ENCODE measurements around the gene FAM241A.
A peak's percentile ranks its signal among the peaks of the same experiment; 100 is the strongest.
"Not testable (repeated sequence)": the region's sequence is repeated elsewhere in the genome, so short reads cannot be mapped to it uniquely, and the experiment has no call there.

FAM241A gene

GRCh38 chr4:112145326-112145789, at the start of gene FAM241A:
Gene FAM241A, plus strand, starts transcription at chr4:112145454. Its CDS starts 127 bp downstream, at chr4:112145581.
- DNase-seq (ENCODE audit: low read depth in 2 of 3, low spot score in 2 of 3): peak; percentile 79 to 86 (median 85)

GRCh38 chr4:112098841-112099530, 46.3 kb upstream of the FAM241A start:
- DNase-seq (ENCODE audit: low read depth in 2 of 3, low spot score in 2 of 3): no peak

GRCh38 chr4:112099701-112100297, 45.5 kb upstream of the FAM241A start:
- DNase-seq (ENCODE audit: low read depth in 2 of 3, low spot score in 2 of 3): no peak

- DNase-seq (ENCODE audit: low read depth in 2 of 3, low spot score in 2 of 3): no peak
Observed at GRCh38 chr4:112102875-112103370, 42.3 kb upstream of the FAM241A start.

GRCh38 chr4:112105201-112105969, 39.9 kb upstream of the FAM241A start:
- DNase-seq (ENCODE audit: low read depth in 2 of 3, low spot score in 2 of 3): no peak

GRCh38 chr4:112109360-112110058, 35.7 kb upstream of the FAM241A start:
- no peak for DNase-seq (ENCODE audit: low read depth in 2 of 3, low spot score in 2 of 3)

GRCh38 chr4:112110059-112110425, 35.2 kb upstream of the FAM241A start:
- no peak for DNase-seq (ENCODE audit: low read depth in 2 of 3, low spot score in 2 of 3)

- no peak for DNase-seq (ENCODE audit: low read depth in 2 of 3, low spot score in 2 of 3)
Observed at GRCh38 chr4:112111306-112111705, 33.9 kb upstream of the FAM241A start.

GRCh38 chr4:112112095-112112494, 33.2 kb upstream of the FAM241A start:
- not testable (repeated sequence) for DNase-seq (ENCODE audit: low read depth in 2 of 3, low spot score in 2 of 3)

- no peak for DNase-seq (ENCODE audit: low read depth in 2 of 3, low spot score in 2 of 3)
Observed at GRCh38 chr4:112112590-112113170, 32.6 kb upstream of the FAM241A start.

GRCh38 chr4:112113864-112114263, 31.4 kb upstream of the FAM241A start:
- DNase-seq (ENCODE audit: low read depth in 2 of 3, low spot score in 2 of 3): no peak

- DNase-seq (ENCODE audit: low read depth in 2 of 3, low spot score in 2 of 3): no peak
Observed at GRCh38 chr4:112114452-112114851, 30.8 kb upstream of the FAM241A start.

- DNase-seq (ENCODE audit: low read depth in 2 of 3, low spot score in 2 of 3): no peak
Observed at GRCh38 chr4:112118742-112119352, 26.4 kb upstream of the FAM241A start.

GRCh38 chr4:112119353-112119783, 25.9 kb upstream of the FAM241A start:
- peak in 2 of 3 experiments; percentile 10 to 14 for DNase-seq (ENCODE audit: low read depth in 2 of 3, low spot score in 2 of 3)

GRCh38 chr4:112120021-112120420, 25.2 kb upstream of the FAM241A start:
- DNase-seq (ENCODE audit: low read depth in 2 of 3, low spot score in 2 of 3): no peak

- no peak for DNase-seq (ENCODE audit: low read depth in 2 of 3, low spot score in 2 of 3)
Observed at GRCh38 chr4:112125416-112125815, 19.8 kb upstream of the FAM241A start.

GRCh38 chr4:112127048-112127637, 18.1 kb upstream of the FAM241A start:
- no peak for DNase-seq (ENCODE audit: low read depth in 2 of 3, low spot score in 2 of 3)

- DNase-seq (ENCODE audit: low read depth in 2 of 3, low spot score in 2 of 3): no peak
Observed at GRCh38 chr4:112127803-112128202, 17.5 kb upstream of the FAM241A start.

- no peak for DNase-seq (ENCODE audit: low read depth in 2 of 3, low spot score in 2 of 3)
Observed at GRCh38 chr4:112128452-112128851, 16.8 kb upstream of the FAM241A start.

- DNase-seq (ENCODE audit: low read depth in 2 of 3, low spot score in 2 of 3): no peak
Observed at GRCh38 chr4:112130906-112131305, 14.3 kb upstream of the FAM241A start.
